OCI-LY3 (cell line): ENCODE data around the gene NOL4L.

Experiments
- H2AFZ ChIP-seq: fragments of 200-600, 300-600 bp; shearing (Covaris generic); 2 replicates; pipeline ENCODE4 v1.6.0; 2014; ENCODE audit warnings: antibody characterized with exemption, low read depth, low read length
- H3K27ac ChIP-seq: fragments of 200-600, 300-600 bp; sonication (generic); 2 replicates; pipeline ENCODE4 v1.5.1; 2014; ENCODE audit warnings: mild to moderate bottlenecking, low read length, moderate library complexity, mixed read lengths
- H3K27me3 ChIP-seq: fragments of 200-600, 300-600 bp; sonication (generic); 2 replicates; pipeline ENCODE4 v1.6.1; 2014; ENCODE audit warnings: low read depth, low read length, mixed read lengths
- H3K36me3 ChIP-seq: fragments of 200-600, 300-600 bp; sonication (generic); replicated peaks from 2 replicates; pipeline ENCODE3; 2014; ENCODE audit warnings: low read depth, low read length, mixed read lengths
- H3K4me1 ChIP-seq: fragments of 300-600, 200-600 bp; sonication (generic); 2 replicates; pipeline ENCODE4 v1.6.1; 2014; ENCODE audit warnings: low read length, mixed read lengths
- H3K4me2 ChIP-seq: fragments of 200-600, 300-600 bp; sonication (generic); 2 replicates; pipeline ENCODE4 v1.6.1; 2014; ENCODE audit warnings: low read length, mixed read lengths
- H3K4me3 ChIP-seq: fragments of 300-600, 200-600 bp; sonication (generic); 2 replicates; pipeline ENCODE4 v1.5.1; 2014; ENCODE audit warnings: antibody characterized with exemption, mild to moderate bottlenecking, low read length, moderate library complexity
- H3K79me2 ChIP-seq: fragments of 300-600, 200-600 bp; shearing (Covaris generic); 2 replicates; pipeline ENCODE4 v1.6.1; 2014; ENCODE audit warnings: mild to moderate bottlenecking, low read length, mixed read lengths
- H3K9ac ChIP-seq: fragments of 300-600, 200-600 bp; shearing (Covaris generic); 2 replicates; pipeline ENCODE4 v1.6.0; 2014; ENCODE audit warnings: mild to moderate bottlenecking, low read length, moderate library complexity
- H3K9me3 ChIP-seq: fragments of 200-600, 300-600 bp; shearing (Covaris generic); 2 replicates; pipeline ENCODE4 v1.6.1; 2014; ENCODE audit warnings: low read length, mixed read lengths; ENCODE audit not compliant: insufficient read depth
- H4K20me1 ChIP-seq: fragments of 200-600, 300-600 bp; sonication (generic); 2 replicates; pipeline ENCODE4 v1.6.1; 2016; ENCODE audit warnings: low read length, mixed read lengths; ENCODE audit not compliant: insufficient read depth
- CTCF ChIP-seq: fragments of 200-600, 300-600 bp; sonication (generic); IDR thresholded peaks from 2 replicates; pipeline ENCODE4 v1.5.1; 2014; ENCODE audit warnings: antibody characterized with exemption, low read length, low read depth
- EZH2phosphoT487 ChIP-seq: fragments of 200-600 bp; shearing (Covaris generic); IDR thresholded peaks from 2 replicates; pipeline ENCODE4 v1.6.1; 2018; ENCODE audit warnings: antibody characterized with exemption, mixed run types, low read depth

NOL4L gene

DNA sequence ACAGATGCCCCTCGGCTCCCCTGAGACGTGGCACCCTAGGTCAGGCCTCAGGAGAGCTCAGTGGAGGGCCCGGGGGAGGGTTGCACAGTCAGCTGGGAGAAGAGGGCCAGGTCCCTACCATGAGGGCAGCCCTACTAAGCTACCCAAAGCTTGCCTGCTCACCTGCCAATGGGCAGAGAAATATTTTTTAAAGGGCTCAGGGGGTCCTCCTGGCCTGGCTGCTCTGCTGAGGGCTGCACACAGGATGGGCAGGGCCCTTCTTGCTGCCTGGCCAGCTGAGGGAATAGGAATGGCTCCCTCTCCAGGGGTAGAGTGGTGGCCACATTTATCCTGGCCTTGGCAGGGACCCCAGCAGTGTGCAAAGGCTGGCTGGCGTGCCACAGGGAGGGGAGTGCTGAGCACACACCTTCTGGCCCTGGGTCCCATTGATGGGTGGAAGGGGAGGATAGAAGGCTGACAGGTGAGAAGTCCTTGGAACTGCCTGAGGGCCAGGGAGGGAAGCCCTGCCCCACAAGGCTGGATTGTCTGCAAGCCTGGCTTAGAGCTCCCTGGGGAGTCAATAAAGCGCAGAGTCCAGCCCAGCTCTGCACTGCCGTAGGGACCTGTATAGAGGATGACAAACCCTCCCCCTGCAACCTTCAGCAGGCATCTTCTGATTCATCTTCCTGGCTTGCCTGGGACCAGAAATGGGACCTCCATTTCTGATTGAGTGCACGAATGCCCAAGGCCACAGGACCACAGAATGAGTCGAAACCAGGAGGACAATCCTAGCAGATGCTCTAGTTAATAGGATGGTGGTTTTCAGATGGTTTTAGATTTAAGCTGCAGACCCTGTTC, 62.1 kb downstream of the NOL4L start:
- no peak for TF ChIP-seq CTCF
- no peak for TF ChIP-seq EZH2phosphoT487
- Histone ChIP-seq H4K20me1 (no peaks in the 10 kb centered on the region), H3K79me2 (no peaks in the 10 kb centered on the region), H3K36me3 (no peaks in the 10 kb centered on the region), H3K27me3 (peaks cover 7% of the 10 kb centered on the region; the same call in 1 of the 2 replicates), H3K4me1 (peaks cover 31% of the 10 kb centered on the region), H3K4me3 (no peak overlapping the region), H3K4me2 (no peak overlapping the region), H2AFZ (no peak overlapping the region), H3K9me3 (no peaks in the 10 kb centered on the region), H3K27ac (no peak overlapping the region), H3K9ac (no peak overlapping the region)

- Histone ChIP-seq H3K9ac (no peak overlapping the region), H3K4me1 (peaks cover 30% of the 10 kb centered on the region), H3K79me2 (no peaks in the 10 kb centered on the region), H3K4me2 (no peak overlapping the region), H3K9me3 (no peaks in the 10 kb centered on the region), H3K27me3 (peaks cover 7% of the 10 kb centered on the region; the same call in 1 of the 2 replicates), H4K20me1 (no peaks in the 10 kb centered on the region), H3K27ac (no peak overlapping the region), H3K4me3 (no peak overlapping the region), H2AFZ (no peak overlapping the region), H3K36me3 (no peaks in the 10 kb centered on the region)
- TF ChIP-seq CTCF (no peak), EZH2phosphoT487 (no peak)
Observed at GRCh38 chr20:32522526-32522775, 62.7 kb downstream of the NOL4L start.

DNA sequence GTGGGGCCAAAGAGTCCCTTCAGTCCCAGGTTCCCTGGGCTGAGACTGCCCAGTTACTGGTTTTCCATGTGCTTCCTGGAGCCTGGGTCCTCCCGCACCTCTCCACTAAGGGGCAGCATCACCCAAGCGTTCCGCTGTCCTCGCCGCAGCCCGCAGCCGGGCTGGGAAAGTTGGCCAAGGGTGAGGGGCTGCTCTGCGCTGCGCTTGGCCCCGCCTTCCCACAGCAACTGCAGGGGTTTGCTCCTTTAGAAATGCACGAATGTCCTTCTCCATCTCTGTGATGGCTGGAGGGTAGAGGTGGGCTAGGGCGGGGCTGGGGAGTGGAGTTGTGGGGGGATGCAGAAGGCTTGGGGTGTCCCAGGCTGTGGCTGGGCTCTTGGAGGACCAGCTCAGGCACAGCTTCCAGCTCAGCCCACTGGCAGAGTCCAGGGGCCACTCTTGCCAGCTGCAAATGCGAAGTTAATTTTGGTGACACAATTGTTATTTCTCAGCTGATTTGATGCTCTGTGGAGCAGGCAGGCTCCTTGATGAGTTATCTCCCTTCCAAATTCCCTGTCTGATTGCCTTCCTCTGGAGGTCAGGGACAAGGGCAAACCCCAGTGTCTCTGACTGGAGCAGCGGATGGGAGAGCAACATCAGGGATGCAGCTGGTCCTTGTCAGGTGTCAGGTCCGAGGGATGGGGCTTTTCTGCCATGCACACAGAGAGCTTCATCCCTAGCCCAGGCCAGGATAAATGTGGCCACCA, 63.2 kb downstream of the NOL4L start:
- TF ChIP-seq CTCF, result peak; percentile 98
- no peak for TF ChIP-seq EZH2phosphoT487
- no peak overlapping the region for H3K9ac ChIP-seq
- no peak overlapping the region for H3K27ac ChIP-seq
- no peak overlapping the region for H2AFZ ChIP-seq
- H3K4me1 ChIP-seq, result peaks cover 25% of the 10 kb centered on the region
- no peaks in the 10 kb centered on the region for H3K79me2 ChIP-seq
- H3K27me3 ChIP-seq, result peaks cover 7% of the 10 kb centered on the region; the same call in 1 of the 2 replicates
- no peaks in the 10 kb centered on the region for H3K9me3 ChIP-seq
- H3K4me2 ChIP-seq, result peak overlapping the region; percentile 26; the same call in 1 of the 2 replicates
- no peaks in the 10 kb centered on the region for H3K36me3 ChIP-seq
- no peaks in the 10 kb centered on the region for H4K20me1 ChIP-seq
- no peak overlapping the region for H3K4me3 ChIP-seq

DNA sequence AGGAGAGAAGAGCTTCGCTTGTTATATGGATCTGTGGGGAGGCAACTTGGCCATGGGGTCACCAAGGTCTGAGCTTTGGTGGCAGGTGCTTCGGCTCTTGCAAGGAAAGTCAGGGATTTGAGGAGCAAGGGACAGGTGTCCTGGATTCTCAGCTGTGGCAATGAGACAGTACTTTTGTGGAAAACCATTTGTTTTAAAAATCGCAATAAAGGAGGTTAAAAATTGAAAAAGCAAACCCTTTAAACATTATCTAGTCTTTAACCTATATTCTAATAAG, 64.3 kb downstream of the NOL4L start:
- no peak overlapping the region for H2AFZ ChIP-seq
- H3K27me3 ChIP-seq, result peaks cover 7% of the 10 kb centered on the region; the same call in 1 of the 2 replicates
- no peaks in the 10 kb centered on the region for H4K20me1 ChIP-seq
- no peaks in the 10 kb centered on the region for H3K9me3 ChIP-seq
- peaks cover 14% of the 10 kb centered on the region for H3K4me1 ChIP-seq
- H3K36me3 ChIP-seq, result no peaks in the 10 kb centered on the region
- H3K9ac ChIP-seq, result no peak overlapping the region
- H3K4me2 ChIP-seq, result no peak overlapping the region
- H3K79me2 ChIP-seq, result no peaks in the 10 kb centered on the region
- no peak for TF ChIP-seq CTCF
- no peak for TF ChIP-seq EZH2phosphoT487
- no peak overlapping the region for H3K4me3 ChIP-seq
- H3K27ac ChIP-seq, result no peak overlapping the region
